ENCODE results near the gene NME3. TPM values are rescaled to one million over a fixed set of nuclear protein-coding genes. Genes with fewer than 3 reads are reported as not detected.

NME3 gene
- total RNA-seq, 1 donor from 2014 or later, result 57.7 TPM

DNA sequence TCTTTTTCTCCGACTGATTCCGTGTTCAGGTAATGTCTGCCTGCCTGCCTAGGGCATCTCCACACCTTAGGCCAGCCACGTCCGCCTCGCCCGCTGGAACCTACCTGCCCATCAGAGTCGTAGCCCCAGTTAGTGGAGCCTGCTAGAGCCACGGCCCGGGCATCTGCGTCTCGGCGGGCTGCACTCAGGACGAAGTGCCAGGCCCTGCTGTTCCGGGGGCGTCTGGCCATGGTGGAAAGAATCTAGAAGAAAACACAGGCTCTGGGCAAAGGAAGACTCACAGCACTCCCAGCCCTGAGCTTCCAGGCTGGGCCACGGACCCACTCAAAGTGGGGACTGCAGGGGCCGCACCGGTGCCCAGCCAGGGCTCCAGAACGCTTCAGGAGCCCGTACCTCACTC, 9.9 kb upstream of the NME3 start:
- H3K4me1 Mint-ChIP-seq, result peaks cover 18% of the 10 kb centered on the region
- H3K9me3 Mint-ChIP-seq, result no peaks in the 10 kb centered on the region
- H3K4me3 Mint-ChIP-seq, result peak overlapping the region; percentile 83
- TF ChIP-seq, protein P1, sequence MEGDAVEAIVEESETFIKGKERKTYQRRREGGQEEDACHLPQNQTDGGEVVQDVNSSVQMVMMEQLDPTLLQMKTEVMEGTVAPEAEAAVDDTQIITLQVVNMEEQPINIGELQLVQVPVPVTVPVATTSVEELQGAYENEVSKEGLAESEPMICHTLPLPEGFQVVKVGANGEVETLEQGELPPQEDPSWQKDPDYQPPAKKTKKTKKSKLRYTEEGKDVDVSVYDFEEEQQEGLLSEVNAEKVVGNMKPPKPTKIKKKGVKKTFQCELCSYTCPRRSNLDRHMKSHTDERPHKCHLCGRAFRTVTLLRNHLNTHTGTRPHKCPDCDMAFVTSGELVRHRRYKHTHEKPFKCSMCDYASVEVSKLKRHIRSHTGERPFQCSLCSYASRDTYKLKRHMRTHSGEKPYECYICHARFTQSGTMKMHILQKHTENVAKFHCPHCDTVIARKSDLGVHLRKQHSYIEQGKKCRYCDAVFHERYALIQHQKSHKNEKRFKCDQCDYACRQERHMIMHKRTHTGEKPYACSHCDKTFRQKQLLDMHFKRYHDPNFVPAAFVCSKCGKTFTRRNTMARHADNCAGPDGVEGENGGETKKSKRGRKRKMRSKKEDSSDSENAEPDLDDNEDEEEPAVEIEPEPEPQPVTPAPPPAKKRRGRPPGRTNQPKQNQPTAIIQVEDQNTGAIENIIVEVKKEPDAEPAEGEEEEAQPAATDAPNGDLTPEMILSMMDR (IDR thresholded peaks at IDR 0.05; ENCODE audit: unreplicated experiment), result no peak
- no peaks in the 10 kb centered on the region for H3K36me3 Mint-ChIP-seq
- H3K27ac Mint-ChIP-seq, result peak overlapping the region; percentile 91
- no peak for DNase-seq (ENCODE audit: low spot score in 2 of 2, unreplicated experiment in 2 of 2)
- H3K27me3 Mint-ChIP-seq (ENCODE audit: low read depth), result no peaks in the 10 kb centered on the region

DNA sequence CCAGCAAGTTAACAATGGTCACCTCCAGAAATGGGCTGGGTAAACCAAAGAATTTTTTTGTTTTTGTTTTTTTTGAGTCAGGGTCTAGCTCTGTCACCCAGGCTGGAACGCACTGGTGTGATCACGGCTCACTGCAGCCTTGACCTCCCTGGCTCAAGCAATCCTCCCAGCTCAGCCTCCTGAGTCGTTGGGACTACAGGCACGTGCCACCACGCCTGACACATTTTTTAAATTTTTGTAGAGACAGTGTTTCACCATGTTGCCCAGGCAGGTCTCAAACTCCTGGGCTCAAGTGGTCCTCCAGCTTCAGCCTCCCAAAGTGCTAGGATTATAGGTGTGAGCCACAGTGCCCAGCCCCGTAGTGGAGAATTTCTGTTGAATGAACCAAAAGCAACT, 9.3 kb upstream of the NME3 start:
- Mint-ChIP-seq H3K36me3 (no peaks in the 10 kb centered on the region), H3K4me3 (peak overlapping the region; percentile 83), H3K9me3 (no peaks in the 10 kb centered on the region), H3K4me1 (peaks cover 18% of the 10 kb centered on the region), H3K27me3 (ENCODE audit: low read depth) (no peaks in the 10 kb centered on the region), H3K27ac (no peak overlapping the region)
- DNase-seq (ENCODE audit: low spot score in 2 of 2, unreplicated experiment in 2 of 2), result no peak
- TF ChIP-seq, protein P1 (IDR thresholded peaks at IDR 0.05; ENCODE audit: unreplicated experiment), result no peak

DNA sequence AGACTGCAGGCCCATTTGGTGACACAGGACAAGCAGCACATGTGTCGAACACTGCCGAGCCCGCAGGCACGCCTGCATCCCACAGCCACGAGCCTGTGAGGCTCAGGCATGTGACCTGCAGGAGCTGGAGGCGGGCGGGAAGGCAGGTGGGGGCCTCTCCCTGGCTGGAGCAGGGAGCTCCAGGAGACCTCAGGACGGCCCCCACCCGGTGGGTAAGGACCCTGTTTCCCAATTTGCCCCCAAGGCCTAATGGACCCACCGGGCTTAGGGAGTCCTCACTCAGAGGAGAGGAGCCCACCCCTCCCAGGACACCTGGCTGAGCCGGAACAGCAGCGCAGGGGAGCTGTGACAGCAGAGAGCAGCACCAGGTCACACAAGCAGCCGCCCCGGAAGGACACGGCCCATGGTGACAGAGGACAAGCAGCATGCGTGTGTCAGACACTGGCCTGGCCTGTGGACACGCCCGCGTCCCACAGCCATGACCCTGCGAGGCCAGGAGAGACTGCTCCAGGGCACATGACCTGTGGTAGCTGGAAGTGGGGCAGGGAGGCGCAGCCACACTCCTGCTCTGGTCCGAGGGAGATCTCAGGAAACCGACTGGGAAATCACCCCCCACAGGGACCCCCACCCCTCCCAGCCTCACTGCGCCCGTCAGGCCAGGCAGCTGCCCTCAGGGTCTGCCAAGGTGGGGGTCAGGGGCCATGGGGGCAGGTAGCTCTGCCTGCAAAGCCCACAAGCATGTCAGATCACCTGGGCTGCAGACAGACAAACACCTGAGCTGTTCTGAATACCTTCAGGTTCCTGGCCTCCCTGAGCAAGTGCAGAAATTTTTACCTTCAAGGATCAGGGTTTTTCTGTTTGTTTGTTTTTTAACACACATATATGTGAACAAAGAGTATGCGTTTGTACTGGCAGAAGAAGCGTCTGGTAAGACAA, 8.7 kb upstream of the NME3 start:
- Mint-ChIP-seq H3K36me3 (no peaks in the 10 kb centered on the region), H3K4me1 (peaks cover 17% of the 10 kb centered on the region), H3K4me3 (peak overlapping the region; percentile 83), H3K27ac (peak overlapping the region; percentile 47), H3K9me3 (no peaks in the 10 kb centered on the region), H3K27me3 (ENCODE audit: low read depth) (no peaks in the 10 kb centered on the region)
- DNase-seq (ENCODE audit: low spot score in 2 of 2, unreplicated experiment in 2 of 2), result no peak
- TF ChIP-seq, protein P1 (IDR thresholded peaks at IDR 0.05; ENCODE audit: unreplicated experiment), result no peak

DNA sequence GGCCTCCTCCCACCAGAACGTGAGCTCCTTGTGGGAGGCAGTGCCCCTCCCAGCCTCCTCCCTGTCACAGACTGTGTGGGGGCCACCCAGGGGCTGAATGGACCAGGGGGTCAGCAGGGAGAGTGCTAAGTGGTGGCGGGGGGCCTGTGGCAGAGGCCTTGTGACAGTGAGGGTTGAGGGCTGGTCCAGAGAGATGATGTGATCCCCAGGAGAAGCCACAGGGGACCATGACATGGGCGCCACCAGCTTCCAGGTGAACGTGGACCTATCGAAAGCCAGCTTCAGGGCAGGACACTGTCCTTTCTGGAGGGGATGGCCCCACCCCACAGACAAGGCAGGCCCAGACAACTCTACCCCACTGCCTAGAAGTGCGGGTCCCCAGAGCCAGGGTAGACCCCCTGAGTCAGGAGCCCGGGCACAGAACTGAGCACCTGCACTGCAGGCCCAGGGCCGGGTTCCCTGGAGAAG, 7.9 kb upstream of the NME3 start:
- Mint-ChIP-seq H3K4me1 (peaks cover 18% of the 10 kb centered on the region), H3K36me3 (no peaks in the 10 kb centered on the region), H3K9me3 (no peaks in the 10 kb centered on the region), H3K27me3 (ENCODE audit: low read depth) (no peaks in the 10 kb centered on the region), H3K4me3 (no peak overlapping the region), H3K27ac (no peak overlapping the region)
- no peak for DNase-seq (ENCODE audit: low spot score in 2 of 2, unreplicated experiment in 2 of 2)
- TF ChIP-seq, protein P1 (IDR thresholded peaks at IDR 0.05; ENCODE audit: unreplicated experiment), result no peak

DNA sequence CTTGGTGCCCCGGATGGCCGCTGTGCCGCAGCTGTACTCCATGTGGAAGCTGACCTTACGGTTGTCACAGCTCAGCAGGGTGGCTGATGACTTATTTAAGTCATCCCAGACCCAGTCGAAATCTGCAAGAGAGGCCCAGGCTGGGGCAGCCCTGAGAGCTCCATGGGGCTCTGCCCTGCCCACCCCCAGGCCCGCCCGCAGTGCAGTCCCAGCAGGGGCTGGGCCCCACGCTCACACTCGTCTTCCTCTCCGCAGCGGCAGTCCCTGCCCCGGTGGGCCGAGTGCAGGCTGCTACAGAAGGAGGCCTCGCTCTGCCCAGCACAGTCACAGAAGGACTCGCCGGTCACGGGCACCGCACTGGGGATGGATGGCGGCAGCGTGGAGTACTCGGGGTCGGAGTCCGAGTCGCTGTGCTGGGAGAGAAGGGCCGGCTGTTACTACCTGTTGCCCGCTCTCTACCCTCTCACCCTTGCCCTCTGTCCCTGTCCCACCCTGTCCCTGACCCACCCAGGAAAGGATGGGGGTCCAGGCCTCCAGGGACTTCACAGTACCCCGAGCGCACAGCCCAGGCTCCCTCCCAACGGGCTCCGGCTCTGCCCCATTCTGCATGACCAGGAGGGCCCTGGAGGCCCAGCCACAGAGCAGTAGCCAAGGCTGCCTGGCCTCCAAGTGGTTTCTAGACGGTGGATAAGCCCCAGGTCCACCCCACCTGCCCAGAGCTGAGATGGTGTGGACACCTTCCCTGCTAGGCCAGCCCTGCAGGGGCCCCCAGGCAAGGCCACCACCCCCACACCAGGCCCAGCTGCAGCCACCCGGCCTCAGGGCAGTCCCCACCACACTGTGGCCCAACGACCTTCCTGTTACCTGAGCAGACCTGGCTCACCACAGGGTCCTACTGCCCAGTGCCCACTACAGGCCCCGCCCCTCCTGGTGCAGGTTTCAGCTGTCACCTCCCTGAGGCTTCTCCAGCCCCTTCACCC, 7.1 kb upstream of the NME3 start:
- DNase-seq (ENCODE audit: low spot score in 2 of 2, unreplicated experiment in 2 of 2), result no peak
- Mint-ChIP-seq H3K4me3 (no peak overlapping the region), H3K27me3 (ENCODE audit: low read depth) (no peaks in the 10 kb centered on the region), H3K27ac (no peak overlapping the region), H3K4me1 (peaks cover 18% of the 10 kb centered on the region), H3K36me3 (no peaks in the 10 kb centered on the region), H3K9me3 (no peaks in the 10 kb centered on the region)
- TF ChIP-seq, protein P1 (IDR thresholded peaks at IDR 0.05; ENCODE audit: unreplicated experiment), result no peak

All from mesothelial cell of epicardium (in vitro differentiated cells).